GM21526 (cell line): ENCODE data around the gene POPDC3.
"Not testable (repeated sequence)": the region's sequence is repeated elsewhere in the genome, so short reads cannot be mapped to it uniquely, and the experiment has no call there.

Experiments used
- ATAC-seq: cut with Tn5 transposase; IDR thresholded peaks from one replicate; pipeline ENCODE4 v1.9.1; 2021; ENCODE audit warnings: moderate library complexity; ENCODE audit not compliant: unreplicated experiment, low FRiP score

Gene POPDC3

GRCh38 chr6:105199711-105200110 lies 19.9 kb upstream of the POPDC3 start:
- no peak for ATAC-seq

- no peak for ATAC-seq
Measured at GRCh38 chr6:105196076-105196475, 16.3 kb upstream of the POPDC3 start.

- no peak for ATAC-seq
Measured at GRCh38 chr6:105194591-105194990, 14.8 kb upstream of the POPDC3 start.

GRCh38 chr6:105194106-105194505 lies 14.3 kb upstream of the POPDC3 start:
- no peak for ATAC-seq

GRCh38 chr6:105193647-105194046 lies 13.8 kb upstream of the POPDC3 start:
- no peak for ATAC-seq

GRCh38 chr6:105192707-105193465 lies 13.1 kb upstream of the POPDC3 start:
- no peak for ATAC-seq

GRCh38 chr6:105191351-105191750 lies 11.5 kb upstream of the POPDC3 start:
- no peak for ATAC-seq

GRCh38 chr6:105189026-105189820 lies 9.4 kb upstream of the POPDC3 start:
- ATAC-seq: no peak

GRCh38 chr6:105188251-105188650 lies 8.4 kb upstream of the POPDC3 start:
- no peak for ATAC-seq

- ATAC-seq: no peak
Measured at GRCh38 chr6:105186576-105186975, 6.8 kb upstream of the POPDC3 start.

GRCh38 chr6:105184921-105185320 lies 5.1 kb upstream of the POPDC3 start:
- ATAC-seq: no peak

GRCh38 chr6:105181981-105182515 lies 2.2 kb upstream of the POPDC3 start:
- ATAC-seq: no peak

GRCh38 chr6:105178636-105179035 lies 1.2 kb downstream of the POPDC3 start:
- ATAC-seq: no peak

GRCh38 chr6:105178110-105178509 lies 1.7 kb downstream of the POPDC3 start:
- no peak for ATAC-seq

GRCh38 chr6:105177556-105177955 lies 2.3 kb downstream of the POPDC3 start:
- ATAC-seq: no peak

GRCh38 chr6:105174512-105174911 lies 5.3 kb downstream of the POPDC3 start:
- ATAC-seq: no peak

- ATAC-seq: not testable (repeated sequence)
Measured at GRCh38 chr6:105172515-105172914, 7.3 kb downstream of the POPDC3 start.

GRCh38 chr6:105170059-105170458 lies 9.8 kb downstream of the POPDC3 start:
- ATAC-seq: no peak

GRCh38 chr6:105167914-105168313 lies 11.9 kb downstream of the POPDC3 start:
- ATAC-seq: no peak

GRCh38 chr6:105164418-105164817 lies 15.4 kb downstream of the POPDC3 start:
- no peak for ATAC-seq

GRCh38 chr6:105163183-105163582 lies 16.6 kb downstream of the POPDC3 start:
- no peak for ATAC-seq

GRCh38 chr6:105162377-105162776 lies 17.4 kb downstream of the POPDC3 start:
- ATAC-seq: no peak
